ENCODE measurements around the gene CHD9.
"Not testable (repeated sequence)": the region's sequence is repeated elsewhere in the genome, so short reads cannot be mapped to it uniquely, and the experiment has no call there.

CHD9 gene

GRCh38 chr16:53320992-53321391 is 266.2 kb downstream of the CHD9 start:
- DNase-seq, result no peak
- no peak overlapping the region for H2AFZ ChIP-seq (ENCODE audit: low read length)
- no peak overlapping the region for H3K27ac ChIP-seq (ENCODE audit: low read length)
- H4K20me1 ChIP-seq (ENCODE audit: insufficient read depth, low read length), result no peaks in the 10 kb centered on the region
- no peak overlapping the region for H3K4me3 ChIP-seq (ENCODE audit: low read length)
- peaks cover 3% of the 10 kb centered on the region; the same call in 1 of the 2 replicates for H3K36me3 ChIP-seq (replicated peaks; ENCODE audit: insufficient read depth, low read length)
- H3F3A ChIP-seq (ENCODE audit: insufficient read depth, low read length), result no peaks in the 10 kb centered on the region
- no peaks in the 10 kb centered on the region for H3K79me2 ChIP-seq (ENCODE audit: low read length)
- no peaks in the 10 kb centered on the region for H3K4me1 ChIP-seq (ENCODE audit: low read length)
- no peaks in the 10 kb centered on the region for H3K9me3 ChIP-seq (replicated peaks; ENCODE audit: insufficient read depth, low read length)
- no peak for TF ChIP-seq EZH2phosphoT487 (IDR thresholded peaks at IDR 0.05; ENCODE audit: low read length)
- TF ChIP-seq, protein P1, sequence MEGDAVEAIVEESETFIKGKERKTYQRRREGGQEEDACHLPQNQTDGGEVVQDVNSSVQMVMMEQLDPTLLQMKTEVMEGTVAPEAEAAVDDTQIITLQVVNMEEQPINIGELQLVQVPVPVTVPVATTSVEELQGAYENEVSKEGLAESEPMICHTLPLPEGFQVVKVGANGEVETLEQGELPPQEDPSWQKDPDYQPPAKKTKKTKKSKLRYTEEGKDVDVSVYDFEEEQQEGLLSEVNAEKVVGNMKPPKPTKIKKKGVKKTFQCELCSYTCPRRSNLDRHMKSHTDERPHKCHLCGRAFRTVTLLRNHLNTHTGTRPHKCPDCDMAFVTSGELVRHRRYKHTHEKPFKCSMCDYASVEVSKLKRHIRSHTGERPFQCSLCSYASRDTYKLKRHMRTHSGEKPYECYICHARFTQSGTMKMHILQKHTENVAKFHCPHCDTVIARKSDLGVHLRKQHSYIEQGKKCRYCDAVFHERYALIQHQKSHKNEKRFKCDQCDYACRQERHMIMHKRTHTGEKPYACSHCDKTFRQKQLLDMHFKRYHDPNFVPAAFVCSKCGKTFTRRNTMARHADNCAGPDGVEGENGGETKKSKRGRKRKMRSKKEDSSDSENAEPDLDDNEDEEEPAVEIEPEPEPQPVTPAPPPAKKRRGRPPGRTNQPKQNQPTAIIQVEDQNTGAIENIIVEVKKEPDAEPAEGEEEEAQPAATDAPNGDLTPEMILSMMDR (IDR thresholded peaks at IDR 0.05; ENCODE audit: low read length), result no peak
- no peaks in the 10 kb centered on the region for H3K9me2 ChIP-seq (replicated peaks; ENCODE audit: insufficient read depth, low read length)
- H3K4me2 ChIP-seq (ENCODE audit: low read depth, low read length), result no peak overlapping the region
- H3K27me3 ChIP-seq (replicated peaks; ENCODE audit: insufficient read depth, low read length), result no peaks in the 10 kb centered on the region
- no peak overlapping the region for H3K9ac ChIP-seq (ENCODE audit: low read length)

- no peaks in the 10 kb centered on the region for H3K27me3 ChIP-seq (replicated peaks; ENCODE audit: insufficient read depth, low read length)
- no peaks in the 10 kb centered on the region for H4K20me1 ChIP-seq (ENCODE audit: insufficient read depth, low read length)
- no peaks in the 10 kb centered on the region for H3F3A ChIP-seq (ENCODE audit: insufficient read depth, low read length)
- H3K79me2 ChIP-seq (ENCODE audit: low read length), result no peaks in the 10 kb centered on the region
- H3K4me3 ChIP-seq (ENCODE audit: low read length), result no peak overlapping the region
- DNase-seq, result no peak
- H3K36me3 ChIP-seq (replicated peaks; ENCODE audit: insufficient read depth, low read length), result no peaks in the 10 kb centered on the region; the same call in 1 of the 2 replicates
- TF ChIP-seq, protein P1 (IDR thresholded peaks at IDR 0.05; ENCODE audit: low read length), result no peak
- no peak for TF ChIP-seq EZH2 (optimal IDR thresholded peaks at IDR 0.05; ENCODE audit: low read depth, low read length)
- TF ChIP-seq EZH2phosphoT487 (IDR thresholded peaks at IDR 0.05; ENCODE audit: low read length), result no peak
- no peak overlapping the region for H3K4me2 ChIP-seq (ENCODE audit: low read depth, low read length)
- no peaks in the 10 kb centered on the region for H3K4me1 ChIP-seq (ENCODE audit: low read length)
- no peak overlapping the region for H2AFZ ChIP-seq (ENCODE audit: low read length)
- no peaks in the 10 kb centered on the region for H3K9me2 ChIP-seq (replicated peaks; ENCODE audit: insufficient read depth, low read length)
- H3K9me3 ChIP-seq (replicated peaks; ENCODE audit: insufficient read depth, low read length), result no peaks in the 10 kb centered on the region
- no peak overlapping the region for H3K27ac ChIP-seq (ENCODE audit: low read length)
- no peak overlapping the region for H3K9ac ChIP-seq (ENCODE audit: low read length)
These were observed 269.1 kb downstream of the CHD9 start for GRCh38 chr16:53323924-53324323.

GRCh38 chr16:53330991-53331390 is 276.2 kb downstream of the CHD9 start:
- not testable (repeated sequence) for H3K9me3 ChIP-seq (replicated peaks; ENCODE audit: insufficient read depth, low read length); H3K4me1 ChIP-seq (ENCODE audit: low read length); H3K27ac ChIP-seq (ENCODE audit: low read length); H2AFZ ChIP-seq (ENCODE audit: low read length); H3K9me2 ChIP-seq (replicated peaks; ENCODE audit: insufficient read depth, low read length); H3K27me3 ChIP-seq (replicated peaks; ENCODE audit: insufficient read depth, low read length); H3F3A ChIP-seq (ENCODE audit: insufficient read depth, low read length); H3K4me3 ChIP-seq (ENCODE audit: low read length); H3K4me2 ChIP-seq (ENCODE audit: low read depth, low read length); H3K36me3 ChIP-seq (replicated peaks; ENCODE audit: insufficient read depth, low read length); H4K20me1 ChIP-seq (ENCODE audit: insufficient read depth, low read length); DNase-seq; H3K9ac ChIP-seq (ENCODE audit: low read length); H3K79me2 ChIP-seq (ENCODE audit: low read length)

DNA sequence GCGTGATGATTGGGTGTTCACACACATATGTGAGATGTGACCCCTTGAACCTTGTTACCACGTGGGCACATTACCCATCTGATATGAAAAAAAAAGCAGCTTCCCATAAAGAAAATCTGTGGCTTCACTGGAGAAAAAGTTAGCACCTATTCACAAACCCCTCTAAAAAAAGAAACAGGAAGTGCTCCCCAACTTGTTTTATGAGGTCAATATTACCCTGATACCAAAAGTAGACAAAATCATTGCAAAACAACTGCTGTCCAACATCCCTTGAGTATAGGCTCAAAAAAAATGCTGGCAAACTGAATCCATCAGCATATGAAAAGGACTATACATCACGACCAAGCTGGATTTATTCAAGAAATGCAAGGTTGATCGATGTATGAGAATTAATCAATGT is 279.8 kb downstream of the CHD9 start:
- no peaks in the 10 kb centered on the region for H3K27me3 ChIP-seq (replicated peaks; ENCODE audit: insufficient read depth, low read length)
- H3K4me1 ChIP-seq (ENCODE audit: low read length), result no peaks in the 10 kb centered on the region
- no peak overlapping the region for H3K9ac ChIP-seq (ENCODE audit: low read length)
- H3K79me2 ChIP-seq (ENCODE audit: low read length), result no peaks in the 10 kb centered on the region
- no peak overlapping the region for H2AFZ ChIP-seq (ENCODE audit: low read length)
- no peaks in the 10 kb centered on the region for H3K36me3 ChIP-seq (replicated peaks; ENCODE audit: insufficient read depth, low read length)
- no peaks in the 10 kb centered on the region for H3F3A ChIP-seq (ENCODE audit: insufficient read depth, low read length)
- DNase-seq, result no peak
- no peaks in the 10 kb centered on the region for H4K20me1 ChIP-seq (ENCODE audit: insufficient read depth, low read length)
- no peak overlapping the region for H3K27ac ChIP-seq (ENCODE audit: low read length)
- no peak overlapping the region for H3K4me3 ChIP-seq (ENCODE audit: low read length)
- no peaks in the 10 kb centered on the region for H3K9me2 ChIP-seq (replicated peaks; ENCODE audit: insufficient read depth, low read length)
- TF ChIP-seq, protein P1 (IDR thresholded peaks at IDR 0.05; ENCODE audit: low read length), result no peak
- no peak for TF ChIP-seq EZH2phosphoT487 (IDR thresholded peaks at IDR 0.05; ENCODE audit: low read length)
- no peak for TF ChIP-seq EZH2 (optimal IDR thresholded peaks at IDR 0.05; ENCODE audit: low read depth, low read length)
- no peak overlapping the region for H3K4me2 ChIP-seq (ENCODE audit: low read depth, low read length)
- H3K9me3 ChIP-seq (replicated peaks; ENCODE audit: insufficient read depth, low read length), result no peaks in the 10 kb centered on the region; the same call in 1 of the 2 replicates

Data from MM.1S (cell line).